Measurements from ENCODE around the gene WFDC1. TPM values are rescaled to one million over a fixed set of nuclear protein-coding genes. Genes with fewer than 3 reads are reported as not detected.

WFDC1 gene
- total RNA-seq, 4 donors from 2014 or later, result 2.3 to 7.6 (median 5.0) TPM

- H3K9me3 ChIP-seq, result no peaks in the 10 kb centered on the region
- no peak for TF ChIP-seq CTCF (IDR thresholded peaks at IDR 0.05)
- TF ChIP-seq POLR2A (IDR thresholded peaks at IDR 0.05), result no peak
- WGBS, 2 donors, result 65 to 81% methylated on average over 9 to 13 of the region's 13 CpGs
- peaks cover 0 to 18% (median 3%) of the 10 kb centered on the region in 4 donors for H3K27me3 ChIP-seq
- no peak overlapping the region for H3K27ac ChIP-seq
- H3K4me1 ChIP-seq, result peaks cover 0 to 2% (median 0%) of the 10 kb centered on the region in 3 donors
- intact Hi-C loops (cut with DNase I), result no loop called here
- H3K36me3 ChIP-seq, result no peaks in the 10 kb centered on the region
- no peak overlapping the region for H3K4me3 ChIP-seq
- DNase-seq, result no peak
These were observed 67.8 kb downstream of the WFDC1 start for GRCh38 chr16:84362471-84362941.

- H3K4me1 ChIP-seq, result peaks cover 0 to 20% (median 0%) of the 10 kb centered on the region in 3 donors
- H3K27me3 ChIP-seq, result peaks cover 0 to 50% (median 3%) of the 10 kb centered on the region in 4 donors
- 77 to 82% methylated on average over 9 of the region's 9 CpGs for WGBS, 2 donors
- no peaks in the 10 kb centered on the region for H3K36me3 ChIP-seq
- intact Hi-C loops (cut with DNase I), result no loop called here
- H3K4me3 ChIP-seq, result no peak overlapping the region
- TF ChIP-seq CTCF (IDR thresholded peaks at IDR 0.05), result no peak
- no peak for TF ChIP-seq POLR2A (IDR thresholded peaks at IDR 0.05)
- DNase-seq, result no peak
- no peak overlapping the region for H3K27ac ChIP-seq
- no peaks in the 10 kb centered on the region for H3K9me3 ChIP-seq
These were observed 71.5 kb downstream of the WFDC1 start for GRCh38 chr16:84366208-84366607.

GRCh38 chr16:84367297-84367680 lies 72.6 kb downstream of the WFDC1 start:
- DNase-seq, result no peak
- TF ChIP-seq POLR2A (IDR thresholded peaks at IDR 0.05) (no peak), CTCF (IDR thresholded peaks at IDR 0.05) (no peak)
- Histone ChIP-seq H3K9me3 (no peaks in the 10 kb centered on the region), H3K4me1 (peaks cover 0 to 20% (median 0%) of the 10 kb centered on the region in 3 donors), H3K27me3 (peaks cover 0 to 54% (median 3%) of the 10 kb centered on the region in 4 donors), H3K4me3 (no peak overlapping the region), H3K36me3 (no peaks in the 10 kb centered on the region), H3K27ac (no peak overlapping the region)
- intact Hi-C loops (cut with DNase I), result no loop called here
- whole genome bisulfite sequencing, 2 donors, result 39 to 42% methylated on average over 8 to 9 of the region's 9 CpGs

GRCh38 chr16:84367750-84368307 lies 73.2 kb downstream of the WFDC1 start:
- TF ChIP-seq CTCF (IDR thresholded peaks at IDR 0.05) (no peak), POLR2A (IDR thresholded peaks at IDR 0.05) (no peak)
- Histone ChIP-seq H3K27ac (peak overlapping the region in 2 of 4 donors; percentile 36 to 42), H3K27me3 (peaks cover 0 to 56% (median 3%) of the 10 kb centered on the region in 4 donors), H3K4me1 (peaks cover 0 to 20% (median 0%) of the 10 kb centered on the region in 3 donors), H3K9me3 (no peaks in the 10 kb centered on the region), H3K36me3 (no peaks in the 10 kb centered on the region), H3K4me3 (peak overlapping the region; percentile 43 to 58 (median 49))
- WGBS, 2 donors, result 55 to 89% methylated on average over 3 to 13 of the region's 27 CpGs
- no peak for DNase-seq
- intact Hi-C loops (cut with DNase I), result no loop called here

- no peaks in the 10 kb centered on the region for H3K9me3 ChIP-seq
- peaks cover 0 to 56% (median 3%) of the 10 kb centered on the region in 4 donors for H3K27me3 ChIP-seq
- peak in 2 of 4 donors; percentile 19 to 21 for TF ChIP-seq POLR2A (IDR thresholded peaks at IDR 0.05)
- no peak for TF ChIP-seq CTCF (IDR thresholded peaks at IDR 0.05)
- 6% methylated on average over 3 to 23 of the region's 66 CpGs for WGBS, 2 donors
- no peak for DNase-seq
- peaks cover 0 to 20% (median 0%) of the 10 kb centered on the region in 3 donors for H3K4me1 ChIP-seq
- intact Hi-C loops (cut with DNase I), result no loop called here
- no peaks in the 10 kb centered on the region for H3K36me3 ChIP-seq
- H3K4me3 ChIP-seq, result peak within 1 kb of the TSS; percentile 43 to 58 (median 49)
- H3K27ac ChIP-seq, result peak within 1 kb of the TSS in 2 of 4 donors; percentile 36 to 42
These were observed 73.8 kb downstream of the WFDC1 start, which contains the start of gene ATP2C2 for GRCh38 chr16:84368308-84368996. ATP2C2 (plus strand) TSS chr16:84368538; CDS start chr16:84368616, 78 bp downstream.
